ENCODE results near the gene RAB29. TPM values are rescaled to one million over a fixed set of nuclear protein-coding genes. Genes with fewer than 3 reads are reported as not detected.

Gene RAB29
- total and polyA plus RNA-seq, 9 of the 15 experiments (the other 6 are each of a cell fraction or from before 2014, with no cell fraction given): 6.3 to 17.6 (median 8.0) TPM

GRCh38 chr1:205787287-205787916, 12.1 kb upstream of the RAB29 start (continued):
- TF ChIP-seq ZNF592 (IDR thresholded peaks at IDR 0.05) (peak; percentile 88), CCNT2 (IDR thresholded peaks at IDR 0.05; ENCODE audit: borderline replicate concordance, extremely low read depth, insufficient read length, low read depth, low read length) (peak; percentile 64), NFE2 (IDR thresholded peaks at IDR 0.05; ENCODE audit: low read depth) (peak; percentile 94), JUN (IDR thresholded peaks at IDR 0.05; ENCODE audit: borderline replicate concordance, low read depth, low read length) (0 out of 2 replicates have a peak, but pooled peaks have one; percentile 16), JUN (CRISPR knock-in tag; IDR thresholded peaks at IDR 0.05; ENCODE audit: borderline replicate concordance) (no peak), LARP7 (IDR thresholded peaks at IDR 0.05) (no peak; the same call in 1 of the 2 replicates), BRCA1 (IDR thresholded peaks at IDR 0.05) (no peak), BRCA1 (CRISPR knock-in tag; IDR thresholded peaks at IDR 0.05) (no peak), ZBTB11 (CRISPR knock-in tag; IDR thresholded peaks at IDR 0.05) (0 out of 6 replicates have a peak, but pooled peaks of 1 of the 3 experiments have one; percentile 38), HMG20A (CRISPR knock-in tag; conservative IDR thresholded peaks at IDR 0.05) (no peak), MED1 (CRISPR knock-in tag; IDR thresholded peaks at IDR 0.05; ENCODE audit: borderline replicate concordance) (no peak), NR4A1 (CRISPR knock-in tag; IDR thresholded peaks at IDR 0.05) (no peak), NR4A1 (tag; IDR thresholded peaks at IDR 0.05) (no peak), HDAC1 (IDR thresholded peaks at IDR 0.05) (peak in 1 of 2 experiments; percentile 53; a peak in 1 of 4 replicates), HNRNPUL1 (IDR thresholded peaks at IDR 0.05; ENCODE audit: low read length) (no peak), BACH1 (tag; IDR thresholded peaks at IDR 0.05) (peak; percentile 89), KLF13 (tag; IDR thresholded peaks at IDR 0.05; ENCODE audit: borderline replicate concordance, low read depth) (no peak), RBM17 (IDR thresholded peaks at IDR 0.05; ENCODE audit: borderline replicate concordance, low read depth, low read length) (no peak)
- TF ChIP-seq, protein P1, sequence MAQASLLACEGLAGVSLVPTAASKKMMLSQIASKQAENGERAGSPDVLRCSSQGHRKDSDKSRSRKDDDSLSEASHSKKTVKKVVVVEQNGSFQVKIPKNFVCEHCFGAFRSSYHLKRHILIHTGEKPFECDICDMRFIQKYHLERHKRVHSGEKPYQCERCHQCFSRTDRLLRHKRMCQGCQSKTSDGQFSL (CRISPR knock-in tag; IDR thresholded peaks at IDR 0.05): no peak
- TF ChIP-seq, protein P1 (tag; IDR thresholded peaks at IDR 0.05): no peak

All from K562 (cell line).